H1 (cell line): ENCODE results near the gene VEPH1.

Source experiments
- CEBPB ChIP-seq: IDR thresholded peaks from 2 replicates; pipeline ENCODE4 v1.6.1; 2012; ENCODE audit warnings: low read depth, low read length
- CTCF ChIP-seq, 3 experiments: IDR thresholded peaks; 1 replicate in 2 of 3; 2 replicates in 1 of 3; pipeline versions ENCODE4 v1.5.1 to v1.6.1; 2011; ENCODE audit warnings: low read length in 3 of 3, mild to moderate bottlenecking in 3 of 3, inconsistent platforms in 2 of 3, low read depth in 1 of 3, moderate library complexity in 1 of 3; ENCODE audit not compliant: insufficient read depth in 1 of 3; ENCODE audit errors: control extremely low read depth in 1 of 3
- EP300 ChIP-seq, 2 experiments: IDR thresholded peaks; 1 replicate in 1 of 2; 2 replicates in 1 of 2; pipeline ENCODE4 v1.6.1; 2011 to 2012; ENCODE audit warnings: low read depth in 2 of 2, low read length in 2 of 2, mild to moderate bottlenecking in 2 of 2, borderline replicate concordance in 1 of 2, inconsistent platforms in 1 of 2, moderate library complexity in 1 of 2
- KDM1A ChIP-seq: fragments of 200-600, 300-600 bp; sonication (generic); IDR thresholded peaks from 2 replicates; pipeline ENCODE4 v1.7.1; 2016; ENCODE audit warnings: mild to moderate bottlenecking, low read length, borderline replicate concordance
- POLR2A ChIP-seq, 2 experiments: IDR thresholded peaks; 1 replicate in 1 of 2; 2 replicates in 1 of 2; pipeline ENCODE4 v1.6.1; 2011; ENCODE audit warnings: low read depth in 2 of 2, low read length in 2 of 2, mild to moderate bottlenecking in 2 of 2; ENCODE audit errors: control extremely low read depth in 1 of 2
- TF ChIP-seq, protein P1 (sequence below): IDR thresholded peaks from 2 replicates; pipeline ENCODE4 v1.6.1; 2012; ENCODE audit warnings: inconsistent platforms

GRCh38 chr3:157237886-157238285 lies 265.3 kb downstream of the VEPH1 start:
- TF ChIP-seq EP300 (IDR thresholded peaks at IDR 0.05; ENCODE audit: borderline replicate concordance in 1 of 2, low read depth in 2 of 2, low read length in 2 of 2) (no peak), CTCF (IDR thresholded peaks at IDR 0.05; ENCODE audit: control extremely low read depth in 1 of 3, insufficient read depth in 1 of 3, low read depth in 1 of 3, low read length in 3 of 3) (no peak), KDM1A (no peak), CEBPB (no peak), POLR2A (IDR thresholded peaks at IDR 0.05; ENCODE audit: control extremely low read depth in 1 of 2, low read depth in 2 of 2, low read length in 2 of 2) (no peak)
- TF ChIP-seq, protein P1, sequence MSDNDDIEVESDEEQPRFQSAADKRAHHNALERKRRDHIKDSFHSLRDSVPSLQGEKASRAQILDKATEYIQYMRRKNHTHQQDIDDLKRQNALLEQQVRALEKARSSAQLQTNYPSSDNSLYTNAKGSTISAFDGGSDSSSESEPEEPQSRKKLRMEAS, result no peak
